H1 (cell line): ENCODE results near the gene SPSB1. TPM values are rescaled to one million over a fixed set of nuclear protein-coding genes. Genes with fewer than 3 reads are reported as not detected.

Experiments
- CTCF ChIA-PET: fragments of 300-600 bp; sonication (Branson Sonifier 250); formaldehyde crosslinking; loops from one replicate; lab custom pipeline; 2021; ENCODE audit not compliant: partially characterized antibody; lab: Charles Lee
- POLR2A ChIA-PET: fragments of 300-600 bp; sonication (Branson Sonifier 250); formaldehyde crosslinking; loops from one replicate; lab custom pipeline; 2021; ENCODE audit warnings: inconsistent platforms; ENCODE audit not compliant: partially characterized antibody; lab: Charles Lee
- DNase-seq, 2 experiments: peaks; one replicate each; pipeline versions ENCODE4 v3.0.0 to v3.0.0-alpha.2; 2010 to 2022; ENCODE audit warnings: low spot score in 2 of 2, low read depth in 1 of 2, mixed read lengths in 1 of 2
- FAIRE-seq: peaks from 2 replicates; lab custom pipeline; 2011; peaks lifted over from hg19 to GRCh38; lab: Jason Lieb, UNC
- H2AFZ ChIP-seq: 2 replicates; pipeline ENCODE4 v1.8.1; 2012; ENCODE audit warnings: low read length, inconsistent platforms
- H2AK5ac ChIP-seq: 2 replicates; pipeline ENCODE4 v1.6.1; 2013; ENCODE audit warnings: low read depth, low read length
- H2BK120ac ChIP-seq: replicated peaks from 2 replicates; pipeline ENCODE3; 2013; ENCODE audit warnings: low read depth, low read length, inconsistent platforms
- H2BK12ac ChIP-seq: 2 replicates; pipeline ENCODE4 v1.6.1; 2013; ENCODE audit warnings: low read depth, low read length
- H2BK15ac ChIP-seq: 2 replicates; pipeline ENCODE4 v1.6.1; 2013; ENCODE audit warnings: low read length
- H2BK20ac ChIP-seq: 2 replicates; pipeline ENCODE4 v1.6.1; 2013; ENCODE audit warnings: low read length
- H2BK5ac ChIP-seq: 2 replicates; pipeline ENCODE4 v1.6.1; 2013; ENCODE audit warnings: low read depth, low read length
- H3K14ac ChIP-seq: 2 replicates; pipeline ENCODE4 v1.6.1; 2013; ENCODE audit warnings: inconsistent platforms; ENCODE audit not compliant: insufficient read length
- H3K18ac ChIP-seq: 2 replicates; pipeline ENCODE4 v1.6.1; 2013; ENCODE audit warnings: low read length; ENCODE audit errors: extremely low read depth
- H3K23ac ChIP-seq: 2 replicates; pipeline ENCODE4 v1.6.1; 2013; ENCODE audit warnings: inconsistent platforms; ENCODE audit not compliant: insufficient read length
- H3K23me2 ChIP-seq: 2 replicates; pipeline ENCODE4 v1.6.1; 2013; ENCODE audit warnings: low read depth, low read length
- H3K27ac ChIP-seq: 2 replicates; pipeline ENCODE4 v1.6.1; 2011; ENCODE audit warnings: low read depth, low read length, inconsistent platforms
- H3K27me3 ChIP-seq, 4 experiments: replicated peaks in 1 of 4; 1 replicate in 1 of 4; 2 replicates in 3 of 4; pipeline versions ENCODE4 v1.6.1 to v1.8.1; 2011 to 2013; ENCODE audit warnings: low read length in 3 of 4, mild to moderate bottlenecking in 3 of 4, inconsistent platforms in 2 of 4, mixed read lengths in 2 of 4, moderate library complexity in 1 of 4; ENCODE audit not compliant: control insufficient read depth in 3 of 4, insufficient read depth in 3 of 4; ENCODE audit errors: extremely low read depth in 1 of 4
- H3K36me3 ChIP-seq, 4 experiments: 2 replicates each; pipeline versions ENCODE4 v1.6.1 to v1.8.1; 2011 to 2013; ENCODE audit warnings: mild to moderate bottlenecking in 4 of 4, low read length in 3 of 4, moderate library complexity in 2 of 4, control low read depth in 1 of 4, inconsistent platforms in 1 of 4; ENCODE audit not compliant: insufficient read depth in 4 of 4, control insufficient read depth in 2 of 4
- H3K4ac ChIP-seq: replicated peaks from 2 replicates; pipeline ENCODE3; 2013; ENCODE audit warnings: low read length, low read depth, mixed read lengths, inconsistent platforms; ENCODE audit not compliant: insufficient read length
- H3K4me1 ChIP-seq, 4 experiments: replicated peaks in 1 of 4; 1 replicate in 1 of 4; 2 replicates in 3 of 4; pipeline versions ENCODE4 v1.6.1 to v1.8.1; 2011 to 2013; ENCODE audit warnings: low read length in 3 of 4, inconsistent platforms in 2 of 4, mixed read lengths in 1 of 4; ENCODE audit not compliant: insufficient read depth in 4 of 4, control insufficient read depth in 3 of 4
- H3K4me2 ChIP-seq, 2 experiments: 2 replicates each; pipeline versions ENCODE4 v1.6.1 to v1.8.1; 2011 to 2013; ENCODE audit warnings: low read depth in 2 of 2, low read length in 2 of 2, control low read depth in 1 of 2, inconsistent platforms in 1 of 2, mild to moderate bottlenecking in 1 of 2; ENCODE audit not compliant: insufficient read depth in 1 of 2
- H3K4me3 ChIP-seq, 4 experiments: fragments of 200-600, 300-600 bp in 1 of 4; sonication (generic), shearing (Covaris generic), sonication (Bioruptor Twin) in 1 of 4; 2 replicates each; pipeline versions ENCODE4 v1.5.1 to v1.8.1; 2011 to 2016; ENCODE audit warnings: low read length in 4 of 4, low read depth in 3 of 4, control low read depth in 2 of 4, inconsistent platforms in 2 of 4, mild to moderate bottlenecking in 2 of 4, mixed read lengths in 1 of 4, moderate library complexity in 1 of 4; ENCODE audit not compliant: insufficient read depth in 2 of 4; ENCODE audit errors: extremely low read depth in 1 of 4
- H3K56ac ChIP-seq: replicated peaks from 2 replicates; pipeline ENCODE3; 2013; ENCODE audit warnings: low read depth, mild to moderate bottlenecking, mixed read lengths, low read length, inconsistent platforms; ENCODE audit not compliant: insufficient read length
- H3K79me1 ChIP-seq: 2 replicates; pipeline ENCODE4 v1.6.1; 2013; ENCODE audit warnings: low read depth, low read length, control low read depth
- H3K79me2 ChIP-seq, 2 experiments: 2 replicates each; pipeline versions ENCODE4 v1.6.1 to v1.8.1; 2012 to 2013; ENCODE audit warnings: low read length in 2 of 2, mild to moderate bottlenecking in 2 of 2, inconsistent platforms in 1 of 2; ENCODE audit not compliant: insufficient read depth in 2 of 2, control insufficient read depth in 1 of 2
- H3K9ac ChIP-seq, 4 experiments: replicated peaks in 1 of 4; 1 replicate in 1 of 4; 2 replicates in 3 of 4; pipeline versions ENCODE4 v1.6.1 to v1.8.1; 2011 to 2013; ENCODE audit warnings: low read depth in 3 of 4, low read length in 3 of 4, control low read depth in 2 of 4, mild to moderate bottlenecking in 2 of 4, moderate library complexity in 2 of 4, inconsistent platforms in 1 of 4; ENCODE audit errors: extremely low read depth in 1 of 4
- H3K9me3 ChIP-seq, 2 experiments: 2 replicates each; pipeline versions ENCODE4 v1.6.1 to v1.8.1; 2012 to 2013; ENCODE audit warnings: mild to moderate bottlenecking in 2 of 2, moderate library complexity in 2 of 2, control low read depth in 1 of 2, inconsistent platforms in 1 of 2, low read depth in 1 of 2, low read length in 1 of 2, mixed read lengths in 1 of 2; ENCODE audit not compliant: insufficient read depth in 2 of 2
- H4K20me1 ChIP-seq, 2 experiments: replicated peaks in 1 of 2; 2 replicates each; pipeline versions ENCODE3 to v1.8.1; 2011 to 2013; ENCODE audit warnings: inconsistent platforms in 2 of 2, low read length in 2 of 2, mild to moderate bottlenecking in 1 of 2; ENCODE audit not compliant: insufficient read depth in 2 of 2, control insufficient read depth in 1 of 2
- H4K5ac ChIP-seq: 2 replicates; pipeline ENCODE4 v1.6.1; 2013; ENCODE audit warnings: low read length, low read depth, mixed read lengths, inconsistent platforms; ENCODE audit not compliant: insufficient read length
- H4K8ac ChIP-seq: 2 replicates; pipeline ENCODE4 v1.8.0; 2013; ENCODE audit warnings: mild to moderate bottlenecking, moderate library complexity, low read length, inconsistent platforms; ENCODE audit not compliant: insufficient read depth; ENCODE audit errors: extremely low read depth
- H4K91ac ChIP-seq: replicated peaks from 2 replicates; pipeline ENCODE3; 2013; ENCODE audit warnings: low read length, mixed read lengths, inconsistent platforms; ENCODE audit not compliant: insufficient read length
- CHD2 ChIP-seq: IDR thresholded peaks from 2 replicates; pipeline ENCODE4 v1.6.1; 2012; ENCODE audit warnings: low read length, improper control_type of control experiment
- NRF1 ChIP-seq: IDR thresholded peaks from 2 replicates; pipeline ENCODE4 v1.6.1; 2011; ENCODE audit warnings: mild to moderate bottlenecking, low read depth, low read length, improper control_type of control experiment
- SAP30 ChIP-seq: fragments of 300-600 bp; sonication (generic); IDR thresholded peaks from 2 replicates; pipeline ENCODE4 v1.7.1; 2012; ENCODE audit warnings: low read length, moderate library complexity, mild to moderate bottlenecking, inconsistent platforms; ENCODE audit not compliant: insufficient read depth, insufficient replicate concordance
- SP1 ChIP-seq: IDR thresholded peaks from 2 replicates; pipeline ENCODE4 v1.6.1; 2011; ENCODE audit warnings: low read depth, low read length
- WGBS, 2 experiments: shearing (Covaris generic) in 1 of 2; methylation state at CpG; one replicate each; pipeline versions ENCODE4 v1.1.6 to v1.1.7; 2013 to 2015; ENCODE audit warnings: low lambda C conversion rate in 2 of 2, mixed read lengths in 2 of 2, inconsistent platforms in 1 of 2, low coverage in 1 of 2, missing lambda C conversion rate in 1 of 2; ENCODE audit not compliant: insufficient replicate concordance in 2 of 2, insufficient coverage in 1 of 2, insufficient read length in 1 of 2; ENCODE audit errors: extremely low coverage in 1 of 2, missing lambda C conversion rate in 1 of 2; 5-methylcytosine and 5-hydroxymethylcytosine counted together
- polyA plus RNA-seq, 7 experiments: library from polyadenylated mRNA; depleted of rRNA in 3 of 7; stranded (reverse) in 5 of 7; unstranded in 2 of 7; fragments of >200 nt in 5 of 7; fragments of 200-250 nt in 2 of 7; gene quantifications; 1 replicate in 5 of 7; 2 replicates in 1 of 7; 4 replicates in 1 of 7; pipeline versions ENCODE4 v1.2.1 to v1.2.3, GENCODE V29; 2011 to 2013; ENCODE audit warnings: missing spikeins in 2 of 7, mixed read lengths in 2 of 7
- total RNA-seq: library from RNA; stranded (reverse); fragmentation: NEBNext Ultra II Directional; extraction: Animal tissue kit (Norgen Biotek cat#: 25700); gene quantifications from 2 replicates; pipeline ENCODE4 v1.2.1, GENCODE V29; 2021

The SPSB1 gene
- total and polyA plus RNA-seq, 2 of the 8 experiments (the other 6 are each of a cell fraction or from before 2014, with no cell fraction given): 5.3 to 6.4 TPM

DNA sequence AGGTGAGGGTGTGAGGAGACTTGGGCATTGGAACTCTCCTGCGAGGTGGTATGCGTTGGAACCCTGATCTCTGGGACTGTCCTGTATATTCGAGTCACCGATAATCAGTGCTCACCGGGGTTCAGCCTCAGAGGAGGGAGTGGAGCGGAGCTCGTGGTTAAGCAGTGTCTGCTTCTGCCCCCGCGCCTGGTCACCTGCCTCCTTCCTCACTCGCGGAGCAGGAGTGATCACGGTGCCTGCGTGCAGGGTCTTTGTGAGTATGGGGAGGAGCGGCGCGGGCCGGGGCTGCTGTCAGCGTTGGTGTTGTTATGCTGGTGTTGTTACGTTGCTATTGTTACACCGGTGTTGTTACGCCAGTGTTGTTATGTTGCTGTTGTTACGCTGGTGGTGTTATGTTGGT lies 34.8 kb upstream of the SPSB1 start:
- ChIA-PET CTCF (interaction anchor here (13.7 kb wide), 1 partner anchor 10 kb away, joined by 118 read pairs; no protein-coding TSS in a partner anchor), POLR2A (no interaction called here)
- Histone ChIP-seq H3K9me3 (peaks cover 3 to 24% of the 10 kb centered on the region in 2 experiments), H3K4ac (no peak overlapping the region), H3K56ac (no peak overlapping the region), H4K5ac (no peak overlapping the region), H3K27ac (peak overlapping the region; percentile 72; the same call in 1 of the 2 replicates), H3K4me2 (no peak overlapping the region), H2AFZ (no peak overlapping the region), H2BK120ac (no peak overlapping the region), H3K23ac (no peak overlapping the region), H2BK20ac (no peak overlapping the region; the same call in 1 of the 2 replicates), H4K91ac (no peak overlapping the region), H3K4me3 (no peak overlapping the region), H2AK5ac (peak overlapping the region; percentile 100; the same call in 1 of the 2 replicates), H2BK12ac (peak overlapping the region; percentile 95; the same call in 1 of the 2 replicates), H3K9ac (no peak overlapping the region), H3K79me1 (peaks cover 3% of the 10 kb centered on the region), H3K79me2 (peaks cover 3 to 6% of the 10 kb centered on the region in 2 experiments; a peak in 2 of 4 replicates), H4K20me1 (peaks cover 0 to 4% of the 10 kb centered on the region in 2 experiments), H3K14ac (no peak overlapping the region), H3K23me2 (peaks cover 8% of the 10 kb centered on the region), H3K18ac (no peak overlapping the region), H2BK5ac (peak overlapping the region; percentile 57; the same call in 1 of the 2 replicates), H4K8ac (no peak overlapping the region), H3K27me3 (no peaks in the 10 kb centered on the region), H3K4me1 (peaks cover 6 to 9% (median 9%) of the 10 kb centered on the region in 4 experiments), H3K36me3 (peaks cover 0 to 2% (median 0%) of the 10 kb centered on the region in 4 experiments; a peak in 1 of 8 replicates), H2BK15ac (peak overlapping the region; percentile 90; the same call in 1 of the 2 replicates)
- FAIRE-seq (no peak), DNase-seq (no peak)
- WGBS, 2 experiments: 93% methylated on average over 22 of the region's 22 CpGs; no CpG with 5 or more reads in 1 of the 2 experiments
- TF ChIP-seq CHD2 (no peak), SP1 (no peak), NRF1 (no peak), SAP30 (no peak)
